Vagina (tissue), 2 donors: ENCODE measurements around the gene VWDE.

Source experiments
- CTCF ChIP-seq, 3 experiments: fragments of 450-650 bp in 2 of 3; fragments of 200-600 bp in 1 of 3; sonication (generic) in 1 of 3; IDR thresholded peaks; one replicate each; pipeline ENCODE4 v1.5.1; 2017 to 2019; ENCODE audit warnings: antibody characterized with exemption in 3 of 3, mild to moderate bottlenecking in 2 of 3, moderate library complexity in 2 of 3
- POLR2AphosphoS5 ChIP-seq, 2 donors: sonication (generic); formaldehyde crosslinking; IDR thresholded peaks; one replicate each; pipeline ENCODE4 v1.9.0; 2017; ENCODE audit warnings: antibody characterized with exemption in 2 of 2, mild to moderate bottlenecking in 2 of 2, low read depth in 1 of 2; ENCODE audit not compliant: insufficient read depth in 1 of 2

- no peak for TF ChIP-seq CTCF (IDR thresholded peaks at IDR 0.05)
- TF ChIP-seq POLR2AphosphoS5 (IDR thresholded peaks at IDR 0.05; ENCODE audit: insufficient read depth in 1 of 2, low read depth in 1 of 2) = no peak
These were observed 30.5 kb upstream of the VWDE start for GRCh38 chr7:12434012-12434642.
